Esophagus muscularis mucosa (tissue), 3 donors: Measurements from ENCODE around the gene ELFN1.

Source experiments
- CTCF ChIP-seq, 3 experiments: fragments of 200-600 bp in 2 of 3; fragments of 450-650 bp in 1 of 3; sonication (generic) in 2 of 3; IDR thresholded peaks; one replicate each; pipeline ENCODE4 v1.5.1; 2017 to 2019; ENCODE audit warnings: antibody characterized with exemption in 3 of 3, mild to moderate bottlenecking in 2 of 3, moderate library complexity in 1 of 3
- POLR2A ChIP-seq: fragments of 450-650 bp; IDR thresholded peaks from one replicate; pipeline ENCODE4 v1.6.1; 2017; ENCODE audit warnings: antibody characterized with exemption, moderate library complexity, mild to moderate bottlenecking, low read depth

GRCh38 chr7:1666823-1667565 lies 3.1 kb upstream of the ELFN1 start:
- TF ChIP-seq CTCF (IDR thresholded peaks at IDR 0.05) (no peak), POLR2A (no peak)
